ENCODE data around the gene SEMG1. TPM values are rescaled to one million over a fixed set of nuclear protein-coding genes. Genes with fewer than 3 reads are reported as not detected.
A peak's percentile ranks its signal among the peaks of the same experiment; 100 is the strongest.

SEMG1 gene
- total and polyA plus RNA-seq, 2 donors (not counting 1 experiment from before 2014, with no cell fraction given), result not detected

- Histone ChIP-seq H4K20me1 (ENCODE audit: control insufficient read depth, insufficient read depth, low read length, poor library complexity, severe bottlenecking) (no peaks in the 10 kb centered on the region), H2AFZ (ENCODE audit: insufficient read depth, low read depth, low read length, poor library complexity, severe bottlenecking) (no peak overlapping the region), H3K4me1 (ENCODE audit: control insufficient read depth in 2 of 2, insufficient read depth in 2 of 2, low read length in 2 of 2) (no peaks in the 10 kb centered on the region), H3K36me3 (replicated peaks in 1 of 2; ENCODE audit: control extremely low read depth in 1 of 2, control insufficient read depth in 1 of 2, extremely low read depth in 1 of 2, insufficient read depth in 2 of 2, low read length in 1 of 2) (no peaks in the 10 kb centered on the region), H3K9me3 (ENCODE audit: control extremely low read depth in 1 of 3, control insufficient read depth in 2 of 3, insufficient read depth in 1 of 3, low read length in 2 of 3) (peaks cover 0 to 4% (median 0%) of the 10 kb centered on the region in 3 donors), H3K27ac (ENCODE audit: low read length in 2 of 2) (no peak overlapping the region), H3K79me2 (ENCODE audit: control insufficient read depth, insufficient read depth, low read length) (no peaks in the 10 kb centered on the region), H3K9ac (ENCODE audit: low read length) (no peak overlapping the region), H3K27me3 (replicated peaks in 1 of 4; ENCODE audit: control extremely low read depth in 1 of 4, control insufficient read depth in 3 of 4, insufficient read depth in 4 of 4, low read length in 3 of 4) (peaks cover 0 to 14% (median 4%) of the 10 kb centered on the region in 4 experiments), H3K4me3 (ENCODE audit: control extremely low read depth in 1 of 5, extremely low read depth in 1 of 5, insufficient read depth in 1 of 5, low read depth in 2 of 5, low read length in 4 of 5) (no peak overlapping the region), H3K4me2 (replicated peaks; ENCODE audit: low read depth, low read length, poor library complexity, severe bottlenecking) (no peak overlapping the region)
- intact Hi-C loops (cut with micrococcal nuclease), result no loop called here
- Mint-ChIP-seq H3K4me1 (no peaks in the 10 kb centered on the region), H3K9me3 (ENCODE audit: insufficient read depth) (no peaks in the 10 kb centered on the region), H3K4me3 (no peak overlapping the region), H3K27ac (no peak overlapping the region), H3K27me3 (peaks cover 43% of the 10 kb centered on the region)
- ChIA-PET CTCF (no interaction called here), POLR2A (no interaction called here)
- no peak for DNase-seq
- WGBS (ENCODE audit: insufficient coverage), result no CpG with 5 or more reads among the region's 1 CpG
- ATAC-seq (ENCODE audit: low read depth), result no peak
- no peak for TF ChIP-seq CTCF (IDR thresholded peaks at IDR 0.05)
- TF ChIP-seq EZH2 (IDR thresholded peaks at IDR 0.05; ENCODE audit: borderline replicate concordance, insufficient read depth, low read depth, low read length, poor library complexity, severe bottlenecking), result no peak
Observed at GRCh38 chr20:45226287-45226686, 19.5 kb downstream of the SEMG1 start.

GRCh38 chr20:45229264-45230056 lies 22.6 kb downstream of the SEMG1 start:
- H3K4me3 Mint-ChIP-seq, result no peak overlapping the region
- Histone ChIP-seq H3K36me3 (replicated peaks in 1 of 2; ENCODE audit: control extremely low read depth in 1 of 2, control insufficient read depth in 1 of 2, extremely low read depth in 1 of 2, insufficient read depth in 2 of 2, low read length in 1 of 2) (no peaks in the 10 kb centered on the region), H3K4me1 (ENCODE audit: control insufficient read depth in 2 of 2, insufficient read depth in 2 of 2, low read length in 2 of 2) (no peaks in the 10 kb centered on the region), H3K27ac (ENCODE audit: low read length in 2 of 2) (no peak overlapping the region), H3K79me2 (ENCODE audit: control insufficient read depth, insufficient read depth, low read length) (no peaks in the 10 kb centered on the region), H3K4me3 (ENCODE audit: control extremely low read depth in 1 of 5, extremely low read depth in 1 of 5, insufficient read depth in 1 of 5, low read depth in 2 of 5, low read length in 4 of 5) (no peak overlapping the region), H2AFZ (ENCODE audit: insufficient read depth, low read depth, low read length, poor library complexity, severe bottlenecking) (no peak overlapping the region), H3K9ac (ENCODE audit: low read length) (no peak overlapping the region), H4K20me1 (ENCODE audit: control insufficient read depth, insufficient read depth, low read length, poor library complexity, severe bottlenecking) (no peaks in the 10 kb centered on the region), H3K27me3 (replicated peaks in 1 of 4; ENCODE audit: control extremely low read depth in 1 of 4, control insufficient read depth in 3 of 4, insufficient read depth in 4 of 4, low read length in 3 of 4) (peaks cover 0 to 14% (median 0%) of the 10 kb centered on the region in 4 experiments), H3K4me2 (replicated peaks; ENCODE audit: low read depth, low read length, poor library complexity, severe bottlenecking) (no peak overlapping the region), H3K9me3 (ENCODE audit: control extremely low read depth in 1 of 3, control insufficient read depth in 2 of 3, insufficient read depth in 1 of 3, low read length in 2 of 3) (peaks cover 0 to 4% (median 0%) of the 10 kb centered on the region in 3 donors)
- H3K4me1 Mint-ChIP-seq, result peaks cover 1% of the 10 kb centered on the region
- ATAC-seq (ENCODE audit: low read depth) (no peak), DNase-seq (peak; percentile 29)
- H3K9me3 Mint-ChIP-seq (ENCODE audit: insufficient read depth), result peaks cover 4% of the 10 kb centered on the region
- ChIA-PET CTCF (interaction anchor here (1.1 kb wide), 1 partner anchor 185 kb away, joined by 4 read pairs; no protein-coding TSS in a partner anchor), POLR2A (no interaction called here)
- H3K27me3 Mint-ChIP-seq, result peaks cover 31% of the 10 kb centered on the region
- TF ChIP-seq CTCF (IDR thresholded peaks at IDR 0.05) (peak; percentile 33), EZH2 (IDR thresholded peaks at IDR 0.05; ENCODE audit: borderline replicate concordance, insufficient read depth, low read depth, low read length, poor library complexity, severe bottlenecking) (no peak)
- WGBS (ENCODE audit: insufficient coverage), result 69% methylated on average over 14 of the region's 18 CpGs
- H3K27ac Mint-ChIP-seq, result no peak overlapping the region
- intact Hi-C loops (cut with micrococcal nuclease), result no loop called here
